NCI-H2081 treated with DMSO at 0.1 percent for 48 hours (cell line): Measurements from ENCODE around the gene CLTB.

Experiments
- DNase-seq: peaks from one replicate; lab custom pipeline; 2025; lab: John Stamatoyannopoulos, UW

Gene CLTB

GRCh38 chr5:176382721-176383120, 33.6 kb downstream of the CLTB start:
- no peak for DNase-seq

GRCh38 chr5:176381979-176382378, 34.4 kb downstream of the CLTB start:
- no peak for DNase-seq

- DNase-seq = no peak
These were observed 34.9 kb downstream of the CLTB start for GRCh38 chr5:176381423-176381822.

GRCh38 chr5:176379881-176380280, 36.5 kb downstream of the CLTB start:
- DNase-seq = no peak

GRCh38 chr5:176373100-176373818, 43.1 kb downstream of the CLTB start:
- DNase-seq = no peak

GRCh38 chr5:176371621-176372539, 44.5 kb downstream of the CLTB start:
- no peak for DNase-seq

GRCh38 chr5:176369934-176370711, 46.2 kb downstream of the CLTB start:
- no peak for DNase-seq

GRCh38 chr5:176368726-176369125, 47.6 kb downstream of the CLTB start:
- no peak for DNase-seq

GRCh38 chr5:176366232-176366894, 50.0 kb downstream of the CLTB start:
- no peak for DNase-seq

- no peak for DNase-seq
These were observed 50.7 kb downstream of the CLTB start, which contains the start of gene ARL10 for GRCh38 chr5:176365351-176366231. Gene ARL10 (plus strand): TSS chr5:176365487. CDS start chr5:176365564, 77 bp downstream.

- DNase-seq = no peak
These were observed 51.5 kb downstream of the CLTB start for GRCh38 chr5:176364765-176365350.

- no peak for DNase-seq
These were observed 54.2 kb downstream of the CLTB start for GRCh38 chr5:176362233-176362490.

- DNase-seq = peak; percentile 50
These were observed 54.7 kb downstream of the CLTB start, which contains the start of gene KIAA1191 for GRCh38 chr5:176361437-176362232. Gene KIAA1191 (minus strand): TSS chr5:176361764. CDS start chr5:176359508, 2,256 bp downstream.

- no peak for DNase-seq
These were observed 55.4 kb downstream of the CLTB start for GRCh38 chr5:176360894-176361436.

- DNase-seq = no peak
These were observed 56.7 kb downstream of the CLTB start for GRCh38 chr5:176359658-176360057.

- no peak for DNase-seq
These were observed 60.2 kb downstream of the CLTB start for GRCh38 chr5:176356179-176356566.

- DNase-seq = no peak
These were observed 60.8 kb downstream of the CLTB start for GRCh38 chr5:176355400-176356178.

- DNase-seq = no peak
These were observed 62.8 kb downstream of the CLTB start for GRCh38 chr5:176353533-176353932.
